Stimulated activated CD4-positive, alpha-beta T cell treated with anti-CD3 and anti-CD28 coated beads, TNF-alpha, amount 100 ng/mL, for 1 hour (primary cell): ENCODE measurements around the gene SH2D1B.

ENCODE experiments used
- DNase-seq, 3 donors: peaks; one replicate each; pipeline ENCODE4 v3.0.0-alpha.2; 2020; ENCODE audit warnings: low read depth in 3 of 3, low spot score in 1 of 3

The SH2D1B gene

DNA sequence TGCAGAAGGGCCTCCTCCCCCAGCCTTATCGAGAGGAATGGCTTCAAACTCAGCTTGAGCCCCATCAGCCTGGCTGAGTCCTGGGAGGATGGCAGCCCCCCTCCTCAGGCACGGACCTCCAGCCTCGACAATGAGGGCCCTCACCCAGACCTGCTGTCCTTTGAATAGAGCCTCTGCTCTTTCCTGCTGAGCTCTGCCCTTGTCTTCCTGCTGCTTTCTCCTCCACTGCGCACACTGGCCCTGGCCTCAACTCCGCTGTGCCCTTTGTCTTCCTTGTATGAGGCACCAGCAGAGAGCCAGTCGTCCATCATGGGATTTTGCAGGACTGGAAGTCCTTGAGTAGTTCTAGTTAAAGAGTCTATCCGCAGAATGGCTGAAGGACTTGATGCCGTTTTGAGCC, 28.4 kb downstream of the SH2D1B start:
- no peak for DNase-seq

DNA sequence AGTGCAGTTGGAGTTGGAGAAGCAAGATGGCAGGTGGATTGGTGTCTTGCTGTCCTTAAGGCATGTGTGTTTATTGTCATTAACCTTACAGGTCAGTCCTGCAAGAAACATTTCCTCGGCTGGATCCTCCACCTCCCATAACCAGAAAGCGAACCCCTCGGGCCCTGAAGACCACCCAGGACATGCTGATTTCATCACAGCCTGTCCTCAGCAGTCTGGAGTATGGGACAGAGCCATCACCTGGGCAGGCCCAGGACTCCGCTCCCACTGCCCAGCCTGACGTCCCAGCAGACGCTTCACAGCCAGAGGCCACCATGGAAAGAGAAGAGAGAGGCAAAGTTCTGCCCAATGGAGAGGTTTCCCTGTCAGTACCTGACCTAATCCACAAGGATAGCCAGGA, 28.8 kb downstream of the SH2D1B start:
- no peak for DNase-seq

DNA sequence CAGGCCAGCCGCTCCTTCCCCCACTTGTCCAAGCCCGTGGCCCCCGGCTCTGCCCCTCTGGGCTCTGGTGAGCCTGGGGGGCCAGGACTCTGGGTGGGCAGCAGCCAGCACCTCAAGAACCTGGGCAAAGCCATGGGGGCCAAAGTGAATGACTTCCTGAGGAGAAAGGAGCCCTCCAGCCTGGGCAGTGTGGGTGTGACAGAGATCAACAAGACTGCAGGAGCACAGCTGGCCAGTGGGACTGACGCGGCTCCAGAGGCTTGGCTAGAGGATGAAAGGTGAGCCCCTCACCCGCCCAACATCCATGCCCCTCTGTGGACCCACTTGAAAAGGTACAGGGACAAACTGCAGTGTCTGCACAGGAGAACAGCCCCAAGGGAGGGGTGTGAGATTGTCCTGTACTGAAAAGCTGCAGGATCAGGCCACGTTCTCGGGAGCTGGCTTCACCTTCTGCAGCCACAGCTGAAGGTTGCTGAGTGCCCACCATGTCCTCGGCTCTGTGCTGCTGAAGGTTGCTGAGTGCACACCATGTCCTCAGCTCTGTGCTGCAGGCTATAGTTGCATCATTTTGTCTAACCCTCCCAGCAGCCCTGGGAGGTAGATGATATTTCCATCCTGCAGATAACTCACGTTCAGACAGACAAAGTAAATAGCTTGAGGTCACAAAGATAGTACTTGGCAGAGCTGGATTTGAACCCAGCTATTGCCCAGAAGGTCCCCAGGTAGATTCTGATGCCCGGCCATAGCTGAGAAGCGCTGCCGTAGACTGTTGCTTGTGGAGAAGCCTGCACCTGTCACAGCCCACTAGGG, 29.8 kb downstream of the SH2D1B start:
- no peak for DNase-seq

DNA sequence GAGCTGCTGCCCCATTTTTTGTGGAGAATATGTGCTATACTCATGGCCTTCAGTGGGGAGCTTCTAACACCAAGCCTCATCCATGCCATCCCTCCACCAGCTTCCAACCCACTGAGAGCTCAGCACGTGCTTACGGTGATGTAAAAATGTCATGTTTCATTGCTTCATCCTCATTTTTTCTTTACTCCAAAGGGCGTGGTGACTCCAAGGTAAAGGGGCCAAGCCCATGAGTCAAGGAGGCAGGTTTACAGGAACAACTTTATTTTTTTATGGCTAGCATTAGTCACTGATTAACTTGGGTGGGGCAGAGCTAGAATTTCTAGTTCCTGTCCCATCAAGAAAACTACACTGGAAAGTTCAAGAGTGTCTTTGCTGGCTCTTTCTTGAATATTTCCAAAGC, 30.6 kb downstream of the SH2D1B start, which contains the start of gene C1orf226:
Gene C1orf226, plus strand, starts transcription at position 346 of the 400 bp plus-strand sequence. CDS start 174 bp downstream, outside the sequence.
- no peak for DNase-seq

DNA sequence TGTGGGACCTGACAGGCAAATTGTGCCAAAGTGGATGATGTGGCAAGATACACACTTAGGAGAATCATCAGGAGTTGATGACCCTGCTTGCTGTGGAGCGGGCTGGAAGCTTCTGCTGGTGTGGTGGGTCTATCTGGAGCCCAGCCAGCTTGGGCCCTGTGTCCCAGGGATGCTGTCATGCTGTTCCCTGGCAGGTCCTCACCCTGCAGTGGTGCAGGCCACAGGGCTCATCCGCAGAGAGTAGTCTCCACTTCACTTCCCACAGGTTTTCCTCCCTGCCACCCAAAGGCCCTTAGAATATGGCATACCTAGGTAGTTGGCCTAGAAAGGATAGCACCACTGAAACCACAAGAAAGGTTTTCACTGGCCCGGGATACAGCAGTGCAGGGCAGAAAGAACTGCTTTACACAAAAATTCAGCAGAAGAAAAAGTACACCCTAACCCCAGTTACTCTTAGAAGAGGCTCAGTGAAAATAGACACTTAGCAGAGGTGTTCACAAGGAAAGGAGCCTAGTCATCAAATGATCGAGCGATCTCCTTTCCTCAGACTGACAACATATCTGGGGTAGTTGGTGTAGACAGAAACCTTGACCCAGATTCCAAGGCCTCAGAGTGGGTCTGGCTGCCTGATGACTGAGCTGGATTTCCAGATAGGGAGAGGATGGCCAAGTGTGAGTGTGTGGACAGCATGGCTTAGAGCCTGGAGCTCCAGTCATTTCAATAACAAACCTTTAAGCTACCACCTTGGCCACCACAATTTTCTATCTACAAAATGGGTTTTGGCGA, 31.7 kb downstream of the SH2D1B start:
- DNase-seq: no peak

DNA sequence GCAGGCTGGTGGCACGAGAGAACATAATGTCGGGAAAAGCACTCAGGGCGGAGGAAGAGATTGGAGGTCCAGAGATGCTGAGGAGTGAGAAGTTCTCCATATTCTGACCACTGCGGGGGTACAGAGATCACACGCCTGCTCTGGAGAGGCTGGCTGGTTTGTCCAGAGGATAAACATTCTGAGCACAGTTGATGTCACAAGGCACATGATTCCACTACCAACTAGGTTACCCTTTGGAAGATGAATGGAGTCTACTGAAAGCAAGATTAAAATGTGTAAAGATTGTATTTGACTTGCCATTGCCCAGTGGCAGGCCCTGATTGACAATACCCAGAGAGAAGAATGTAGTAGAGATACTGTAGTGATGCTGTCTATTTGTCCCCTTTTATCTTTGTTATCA, 35.2 kb downstream of the SH2D1B start, which contains the start of gene SPATA46:
Gene SPATA46, minus strand, starts transcription at position 164 of the 400 bp plus-strand sequence. Its CDS starts 64 bp downstream, at position 100.
- no peak for DNase-seq

DNA sequence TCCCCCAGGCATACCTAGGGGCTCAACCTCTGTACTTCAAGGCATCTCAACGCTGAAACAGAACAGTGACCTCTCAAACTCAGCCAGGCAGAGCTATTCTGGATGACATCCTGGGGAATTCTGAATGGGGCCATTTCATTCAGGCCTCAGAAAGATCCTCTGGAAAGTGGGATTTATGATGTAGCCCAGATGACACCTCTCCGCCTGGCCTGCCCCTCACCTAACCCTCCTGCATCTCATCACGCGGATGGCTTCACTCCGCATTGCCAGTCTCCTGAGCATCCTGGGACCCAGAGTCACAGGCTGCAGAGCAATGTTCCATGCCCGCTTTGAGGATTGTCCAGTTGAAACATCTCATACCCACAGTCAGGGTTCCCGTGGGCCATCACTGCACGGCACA, 36.5 kb downstream of the SH2D1B start:
- no peak for DNase-seq

DNA sequence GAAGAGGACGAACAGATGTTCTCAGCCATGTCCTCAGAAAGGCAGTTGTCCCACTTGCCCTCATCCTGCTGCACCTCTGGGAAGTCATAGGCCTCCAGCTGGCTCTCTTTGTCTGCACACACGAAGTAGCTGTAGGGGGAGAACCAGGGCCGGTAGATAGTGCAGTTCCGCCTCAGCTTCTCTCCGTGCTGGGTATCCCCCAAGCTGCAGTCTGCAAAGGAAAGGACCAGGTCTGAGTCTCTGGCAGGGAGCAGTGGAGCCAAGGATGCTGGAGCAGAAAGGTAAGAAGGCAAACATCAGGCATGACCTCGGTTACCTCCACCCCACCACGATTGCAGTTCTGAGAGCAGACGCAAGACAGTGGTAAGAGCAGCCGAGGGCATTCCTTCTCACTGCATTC, 37.5 kb downstream of the SH2D1B start:
- DNase-seq: no peak

DNA sequence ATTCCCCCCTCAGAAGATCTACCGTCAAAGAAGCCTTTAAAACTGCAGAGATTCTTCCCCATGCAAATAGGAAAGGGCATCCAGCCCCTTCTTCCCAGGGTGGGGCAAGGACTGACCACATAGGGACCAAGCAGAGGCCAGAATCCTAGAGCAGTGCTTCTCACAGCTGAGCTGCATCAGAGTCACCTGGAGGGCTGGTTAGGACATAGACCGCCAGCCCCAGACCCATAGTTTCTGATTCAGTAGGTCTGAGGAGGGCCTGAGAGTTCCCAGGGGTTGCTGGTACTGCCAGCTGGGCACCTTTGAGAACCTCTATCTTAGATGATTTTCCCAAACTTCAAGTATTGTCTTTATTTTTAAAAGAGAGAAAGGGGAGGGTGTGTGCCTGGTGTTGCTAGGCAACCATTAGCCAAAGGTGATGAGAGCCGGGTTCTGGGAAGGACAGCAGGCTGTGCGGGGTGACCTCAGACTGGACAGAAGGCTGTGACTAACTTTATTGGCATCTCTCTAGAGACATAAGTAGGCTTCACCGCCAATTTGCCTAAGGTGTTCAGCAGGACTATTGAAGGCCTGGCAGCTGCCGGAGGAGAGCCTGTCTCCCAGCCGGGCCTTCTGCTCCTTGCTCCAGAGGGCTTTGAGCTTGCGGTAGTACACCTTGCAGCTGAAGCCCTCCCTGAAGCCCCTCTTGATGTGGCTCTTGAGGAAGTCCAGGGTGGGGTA, 38.2 kb downstream of the SH2D1B start:
- no peak for DNase-seq

DNA sequence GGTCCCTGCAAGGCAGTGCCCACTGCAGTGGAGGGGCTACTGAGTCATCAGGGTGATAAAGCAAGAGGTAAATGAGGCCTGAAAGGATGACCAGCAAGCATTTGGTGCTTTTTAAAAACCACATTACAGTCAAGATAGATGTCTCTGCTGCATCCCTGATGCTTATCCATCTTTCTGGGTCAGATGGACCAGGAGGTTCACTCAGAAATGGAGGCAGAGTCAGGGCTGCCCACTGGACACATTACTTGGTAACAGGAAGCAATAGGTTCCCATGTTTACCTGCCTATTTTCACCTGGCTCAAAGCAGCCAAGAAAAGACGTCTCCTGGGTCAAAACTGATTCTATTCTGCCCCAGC, 38.9 kb downstream of the SH2D1B start:
- DNase-seq: no peak

DNA sequence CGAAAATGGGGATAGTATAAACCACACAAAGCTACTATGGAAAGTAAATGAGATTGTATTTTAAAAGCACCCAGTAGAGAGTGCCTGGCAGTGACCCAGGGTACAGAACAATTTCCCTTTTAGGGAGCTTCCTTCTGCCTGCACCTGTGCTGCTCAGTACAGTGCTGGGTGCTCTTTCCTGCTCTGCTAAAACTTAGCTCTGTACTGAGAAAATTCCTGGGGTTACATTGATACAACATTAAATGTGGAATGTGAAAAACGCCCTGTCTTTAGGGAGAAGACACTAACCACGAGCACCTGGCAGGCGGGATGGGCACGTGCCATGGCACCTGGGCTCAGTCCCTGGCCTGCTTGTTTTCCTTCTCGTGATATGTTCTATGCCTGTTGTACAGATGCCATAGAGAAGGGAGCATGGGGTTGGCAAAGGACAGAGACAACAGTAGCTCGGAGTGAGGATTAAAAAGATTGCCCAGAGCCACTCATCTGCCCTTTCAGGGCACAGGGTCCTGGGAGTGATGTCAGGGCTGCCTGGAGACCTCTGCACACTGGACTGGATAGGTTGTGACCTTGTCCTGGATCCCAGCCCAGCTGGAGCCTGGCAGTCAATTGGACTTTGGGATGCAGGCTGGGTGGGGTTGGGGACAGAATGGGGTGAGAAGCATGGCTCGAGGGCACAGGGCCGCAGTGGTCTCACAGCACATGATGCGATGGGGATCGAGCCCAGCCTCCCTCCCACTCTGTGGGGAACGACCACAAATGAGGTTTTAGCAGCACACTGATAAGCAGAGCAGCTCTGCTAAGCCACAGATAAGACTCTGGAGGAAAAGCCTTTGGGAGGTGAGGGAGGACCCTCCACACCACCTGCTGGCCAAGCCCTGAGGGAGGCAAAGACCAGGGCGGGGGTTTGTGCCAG, 39.5 kb downstream of the SH2D1B start:
- DNase-seq: no peak

DNA sequence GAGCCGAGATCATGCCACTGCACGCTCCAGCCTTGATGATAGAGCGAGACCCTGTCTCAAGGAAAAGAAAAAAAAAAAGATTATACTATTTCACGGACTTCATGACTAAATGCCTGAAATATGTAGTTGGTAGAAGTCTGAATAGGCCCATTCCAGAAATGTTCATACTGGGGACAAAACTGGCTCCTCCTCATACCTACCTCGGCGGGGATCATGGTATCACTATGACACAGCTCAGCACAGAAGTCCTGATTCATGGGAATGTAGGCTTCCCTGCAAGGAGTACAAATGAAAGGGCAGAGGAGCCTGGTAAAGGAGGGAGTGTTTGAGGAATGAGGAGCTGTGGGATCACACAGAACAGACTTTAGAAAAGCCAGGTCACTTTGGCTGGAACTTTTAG, 40.3 kb downstream of the SH2D1B start:
- no peak for DNase-seq

DNA sequence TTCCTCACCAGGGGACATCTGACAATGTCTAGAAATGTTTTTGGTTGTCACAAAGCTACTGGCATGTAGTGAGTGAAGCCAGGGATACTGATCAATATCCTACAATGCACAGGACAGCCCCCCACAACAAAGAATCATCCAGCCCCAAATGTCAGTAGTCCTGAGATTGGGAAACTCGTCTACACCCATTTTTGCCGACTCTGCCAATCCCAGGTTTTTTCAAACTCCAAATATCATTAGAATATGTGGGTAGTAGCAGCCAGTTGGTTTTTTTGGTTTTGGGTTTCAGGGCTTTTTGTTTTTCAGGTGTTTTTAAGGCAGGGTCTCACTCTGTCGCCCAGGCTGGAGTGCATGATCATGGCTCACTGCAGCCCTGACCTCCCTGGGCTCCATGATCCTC, 41.2 kb downstream of the SH2D1B start:
- no peak for DNase-seq

DNA sequence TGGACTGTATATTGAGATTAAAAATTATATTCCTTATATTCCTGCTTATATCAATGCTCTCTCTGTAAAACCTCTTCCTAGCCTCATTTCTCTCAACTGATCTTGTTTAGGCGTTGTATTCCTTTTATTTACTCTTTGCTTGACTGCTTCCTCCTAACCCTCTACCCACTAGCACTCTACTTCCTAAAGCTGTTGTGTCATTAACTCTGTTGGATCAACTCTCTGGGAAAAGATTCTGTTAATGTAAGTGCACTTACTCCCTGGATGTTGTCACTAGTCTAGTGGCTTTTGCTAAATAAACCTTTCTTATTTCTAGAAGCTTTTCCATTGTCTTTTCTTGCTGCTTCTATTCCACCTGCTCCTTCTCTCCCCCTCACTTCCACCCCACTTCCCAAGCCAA, 41.8 kb downstream of the SH2D1B start:
- DNase-seq: no peak

DNA sequence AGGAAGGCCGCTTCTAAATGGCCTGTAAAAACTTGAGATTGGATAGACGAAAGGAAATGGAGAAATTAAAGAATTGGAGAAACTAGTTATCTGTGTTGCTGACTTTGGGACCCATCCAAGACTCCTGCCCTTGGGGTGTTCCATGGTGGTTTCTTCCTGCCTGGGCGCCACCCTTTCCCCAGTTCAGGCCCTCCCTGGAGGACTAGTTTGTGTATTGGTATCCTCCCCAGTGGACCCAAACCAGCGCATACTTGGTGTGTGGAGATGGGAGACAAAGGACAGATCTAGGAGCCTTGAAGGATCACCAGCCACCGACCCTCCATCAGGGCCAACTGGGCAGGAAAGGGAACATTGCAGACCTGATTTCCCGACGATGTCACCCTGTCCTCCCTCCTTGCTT, 42.4 kb downstream of the SH2D1B start:
- no peak for DNase-seq

DNA sequence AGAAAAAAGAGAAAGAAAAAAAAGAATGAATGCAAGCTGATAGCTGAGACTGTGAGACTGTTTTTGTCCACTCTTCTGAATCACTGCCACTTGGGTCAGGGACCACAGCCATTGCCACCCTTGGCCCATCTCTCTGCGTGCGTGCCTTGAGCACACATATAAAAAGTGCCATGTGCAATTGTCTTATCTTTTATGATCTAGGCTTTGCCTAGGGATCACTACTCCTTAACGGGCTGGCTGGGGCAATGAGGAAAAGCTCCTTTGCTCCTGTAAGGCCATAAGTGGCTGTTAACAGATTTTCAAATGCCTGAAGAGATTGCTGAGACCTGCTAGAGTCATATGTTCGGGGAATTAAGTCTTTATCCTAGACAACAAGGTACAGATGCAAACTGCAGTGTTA, 43.5 kb downstream of the SH2D1B start:
- no peak for DNase-seq

DNA sequence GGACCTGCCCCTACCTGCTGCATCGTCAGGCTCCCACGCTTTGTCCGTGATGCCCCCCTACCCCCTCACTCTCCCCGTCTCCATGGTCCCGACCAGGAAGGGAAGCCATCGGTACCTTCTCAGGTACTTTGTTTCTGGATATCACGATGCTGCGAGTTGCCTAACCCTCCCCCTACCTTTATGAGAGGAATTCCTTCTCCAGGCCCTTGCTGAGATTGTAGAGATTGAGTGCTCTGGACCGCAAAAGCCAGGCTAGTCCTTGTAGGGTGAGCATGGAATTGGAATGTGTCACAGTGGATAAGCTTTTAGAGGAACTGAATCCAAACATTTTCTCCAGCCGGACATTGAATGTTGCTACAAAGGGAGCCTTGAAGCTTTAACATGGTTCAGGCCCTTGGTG, 44.2 kb downstream of the SH2D1B start:
- DNase-seq: no peak

DNA sequence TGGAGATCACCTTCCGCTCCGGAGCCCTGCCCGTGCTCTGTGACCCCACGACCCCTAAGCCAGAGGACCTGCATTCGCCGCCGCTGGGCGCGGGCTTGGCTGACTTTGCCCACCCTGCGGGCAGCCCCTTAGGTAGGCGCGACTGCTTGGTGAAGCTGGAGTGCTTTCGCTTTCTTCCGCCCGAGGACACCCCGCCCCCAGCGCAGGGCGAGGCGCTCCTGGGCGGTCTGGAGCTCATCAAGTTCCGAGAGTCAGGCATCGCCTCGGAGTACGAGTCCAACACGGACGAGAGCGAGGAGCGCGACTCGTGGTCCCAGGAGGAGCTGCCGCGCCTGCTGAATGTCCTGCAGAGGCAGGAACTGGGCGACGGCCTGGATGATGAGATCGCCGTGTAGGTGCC, 44.9 kb downstream of the SH2D1B start:
- no peak for DNase-seq

DNA sequence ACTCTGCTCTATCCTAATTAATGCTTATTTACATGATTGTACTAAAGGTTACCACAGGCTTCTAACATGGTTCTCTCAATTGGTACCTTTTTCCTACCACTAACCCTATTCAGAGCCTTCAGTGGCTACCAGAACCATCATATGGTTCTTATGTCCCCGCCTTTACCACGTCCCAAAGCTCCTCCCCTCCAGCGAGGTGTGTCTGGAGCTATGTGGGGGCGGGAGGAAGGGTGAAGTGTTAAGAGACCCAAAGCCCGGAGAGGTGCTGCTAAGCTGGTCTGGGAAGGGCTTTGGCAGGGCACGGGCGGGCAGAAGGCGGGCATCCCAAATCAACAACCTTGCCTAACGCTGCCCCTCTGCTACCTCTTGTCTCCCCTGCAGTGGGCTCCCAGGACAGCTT, 45.3 kb downstream of the SH2D1B start:
- no peak for DNase-seq

DNA sequence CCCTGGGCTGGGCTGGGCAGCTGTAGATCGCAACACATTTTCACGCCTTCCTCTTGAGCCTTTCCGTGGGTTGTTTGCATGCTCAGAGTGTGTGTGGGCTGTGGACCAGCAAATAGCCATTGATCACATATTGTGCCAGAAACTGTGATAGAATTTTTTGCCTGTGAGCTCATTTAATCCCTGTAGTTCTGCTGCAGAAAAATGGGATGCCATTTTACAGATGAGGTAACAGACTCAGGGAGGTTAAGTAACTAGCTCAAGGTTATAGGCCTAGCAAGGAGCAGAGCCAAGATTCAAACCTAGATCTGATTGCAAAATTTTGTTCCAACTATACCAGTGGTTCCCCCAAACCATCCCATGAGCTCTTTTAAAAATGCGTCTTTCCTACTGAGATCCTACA, 45.8 kb downstream of the SH2D1B start:
- no peak for DNase-seq
